OCI-LY7 (cell line): ENCODE data around the gene TBC1D4. TPM values are rescaled to one million over a fixed set of nuclear protein-coding genes. Genes with fewer than 3 reads are reported as not detected.

Experiments
- BruUV-seq: library from RNA; stranded (reverse); fragments of 400-500 nt; replicated peaks from 2 replicates; lab custom pipeline; 2021; lab: Mats Ljungman, UMichigan
- CTCF ChIA-PET: fragments of 300-600 bp; sonication (Branson Sonifier 250); formaldehyde crosslinking; loops from one replicate; lab custom pipeline; 2022; ENCODE audit warnings: antibody characterized with exemption; ENCODE audit not compliant: unreplicated experiment; lab: Charles Lee
- POLR2A ChIA-PET: fragments of 300-600 bp; sonication (Branson Sonifier 250); formaldehyde crosslinking; loops from one replicate; lab custom pipeline; 2022; ENCODE audit warnings: antibody characterized with exemption; lab: Charles Lee
- DNase-seq: peaks from one replicate; pipeline ENCODE4 v3.0.0-alpha.2; 2015; ENCODE audit warnings: low spot score
- H2AFZ ChIP-seq: fragments of 200-600 bp; sonication (generic), shearing (Covaris generic); 2 replicates; pipeline ENCODE4 v1.6.1; 2014; ENCODE audit warnings: mild to moderate bottlenecking, antibody characterized with exemption, low read length, moderate library complexity
- H3K27ac ChIP-seq: fragments of 200-600 bp; sonication (generic); 2 replicates; pipeline ENCODE4 v1.5.1; 2014; ENCODE audit warnings: mixed run types, low read depth, mild to moderate bottlenecking, moderate library complexity, low read length, inconsistent platforms; ENCODE audit not compliant: poor library complexity, severe bottlenecking
- H3K36me3 ChIP-seq: fragments of 200-600 bp; sonication (generic); 2 replicates; pipeline ENCODE4 v1.6.1; 2014; ENCODE audit warnings: mild to moderate bottlenecking, antibody characterized with exemption, low read length, moderate library complexity, mixed read lengths; ENCODE audit not compliant: insufficient read depth
- H3K4me1 ChIP-seq: fragments of 200-600 bp; sonication (generic); 2 replicates; pipeline ENCODE4 v1.5.1; 2014; ENCODE audit warnings: mild to moderate bottlenecking, low read length; ENCODE audit not compliant: insufficient read depth, poor library complexity, severe bottlenecking
- H3K4me2 ChIP-seq: fragments of 200-600 bp; sonication (generic); 2 replicates; pipeline ENCODE4 v1.6.1; 2014; ENCODE audit warnings: mild to moderate bottlenecking, low read length
- H3K4me3 ChIP-seq: fragments of 200-600 bp; sonication (generic); 2 replicates; pipeline ENCODE4 v1.5.1; 2014; ENCODE audit warnings: mild to moderate bottlenecking, low read depth, low read length; ENCODE audit not compliant: poor library complexity, severe bottlenecking
- H3K79me2 ChIP-seq: fragments of 200-600 bp; sonication (generic); 2 replicates; pipeline ENCODE4 v1.6.1; 2016; ENCODE audit warnings: low read depth, mild to moderate bottlenecking, low read length, moderate library complexity, mixed read lengths; ENCODE audit not compliant: insufficient read depth
- H3K9me2 ChIP-seq: fragments of 200-600 bp; sonication (generic); 2 replicates; pipeline ENCODE4 v1.6.1; 2016; ENCODE audit warnings: mild to moderate bottlenecking, low read length, mixed read lengths; ENCODE audit not compliant: insufficient read depth
- H3K9me3 ChIP-seq: fragments of 200-600 bp; sonication (generic); 2 replicates; pipeline ENCODE4 v1.6.1; 2014; ENCODE audit warnings: mild to moderate bottlenecking, mixed run types, low read length, mixed read lengths
- H4K20me1 ChIP-seq: fragments of 200-600 bp; sonication (generic); 2 replicates; pipeline ENCODE4 v1.6.1; 2014; ENCODE audit warnings: mild to moderate bottlenecking, antibody characterized with exemption, low read length, moderate library complexity, mixed read lengths; ENCODE audit not compliant: insufficient read depth
- CTCF ChIP-seq: fragments of 200-600 bp; sonication (generic); conservative IDR thresholded peaks from 2 replicates; pipeline ENCODE4 v1.5.1; 2014; ENCODE audit warnings: mild to moderate bottlenecking, antibody characterized with exemption, low read length, moderate library complexity, mixed read lengths
- EZH2phosphoT487 ChIP-seq: fragments of 200-600 bp; sonication (generic); IDR thresholded peaks from 2 replicates; pipeline ENCODE4 v1.6.1; 2018; ENCODE audit warnings: low read depth, borderline replicate concordance, mild to moderate bottlenecking, mixed run types, antibody characterized with exemption, low read length, moderate library complexity, mixed read lengths
- intact Hi-C: fragments of 100-400 bp; cut with micrococcal nuclease; formaldehyde crosslinking; loops from one replicate; pipeline ENCODE4 v1.10.0; 2022; ENCODE audit not compliant: unreplicated experiment
- total RNA-seq, 2 experiments: library from RNA; depleted of rRNA in 1 of 2; stranded (reverse); fragments of >200 nt in 1 of 2; shearing (Covaris generic) in 1 of 2; gene quantifications; 2 replicates each; pipeline ENCODE4 v1.2.3, GENCODE V29; 2014 to 2022

The TBC1D4 gene
- total RNA-seq, 2 experiments from 2014 or later, result 21.7 to 24.3 TPM

DNA sequence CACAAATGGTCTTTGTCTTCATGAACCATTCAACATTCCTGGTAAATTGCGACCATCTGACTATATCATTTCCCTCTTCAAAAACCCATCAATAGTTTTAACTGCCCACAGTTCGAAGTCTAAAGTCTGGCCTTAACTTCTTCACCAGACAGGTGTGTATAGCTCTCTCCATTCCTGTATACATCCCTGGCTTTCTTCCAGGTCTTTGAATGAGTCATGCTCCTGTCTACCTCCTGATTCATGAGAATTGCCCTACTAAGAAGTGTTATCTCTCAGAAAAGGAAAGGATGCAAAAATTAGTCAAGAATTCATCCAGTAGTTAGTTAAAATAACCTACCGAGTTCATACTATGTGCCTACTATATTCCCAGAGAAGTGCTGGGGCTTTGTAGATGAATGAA is 225.0 kb downstream of the TBC1D4 start:
- no peak for TF ChIP-seq CTCF
- no peak for TF ChIP-seq EZH2phosphoT487
- H3K9me3 ChIP-seq, result no peaks in the 10 kb centered on the region
- BruUV-seq, result no TSS peak
- no peak overlapping the region for H3K4me2 ChIP-seq
- no peaks in the 10 kb centered on the region for H4K20me1 ChIP-seq
- no peak for DNase-seq
- ChIA-PET POLR2A (interaction anchor here (1.1 to 1.4 kb wide), 2 partner anchors 15 to 59 kb away, joined by 3 read pairs; no protein-coding TSS in a partner anchor), CTCF (no interaction called here)
- no peak overlapping the region for H3K27ac ChIP-seq
- no peak overlapping the region for H3K4me3 ChIP-seq
- H3K9me2 ChIP-seq, result no peaks in the 10 kb centered on the region
- no peaks in the 10 kb centered on the region for H3K79me2 ChIP-seq
- intact Hi-C loops, result no loop called here
- no peaks in the 10 kb centered on the region for H3K36me3 ChIP-seq
- H3K4me1 ChIP-seq, result no peaks in the 10 kb centered on the region
- no peak overlapping the region for H2AFZ ChIP-seq

DNA sequence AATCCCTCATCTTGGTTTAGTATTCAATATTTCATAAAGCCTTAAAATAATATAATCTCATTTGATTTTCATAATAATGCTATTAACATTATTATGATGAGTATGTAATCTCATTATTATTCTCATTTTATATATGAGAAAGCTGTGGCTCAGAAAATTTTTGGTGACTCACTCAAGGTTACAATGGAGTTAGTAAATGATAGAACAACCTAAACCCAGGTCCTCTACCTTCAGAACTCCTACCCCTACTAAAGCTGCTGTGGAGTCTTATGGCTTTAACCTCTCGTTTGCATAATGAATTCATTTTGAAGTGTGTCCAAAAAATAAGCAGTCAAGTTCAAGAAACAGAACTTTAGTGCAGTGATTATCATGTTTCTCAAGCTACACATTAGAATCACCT is 226.3 kb downstream of the TBC1D4 start:
- H3K36me3 ChIP-seq, result no peaks in the 10 kb centered on the region
- H3K4me1 ChIP-seq, result no peaks in the 10 kb centered on the region
- TF ChIP-seq EZH2phosphoT487, result no peak
- no peak for TF ChIP-seq CTCF
- DNase-seq, result no peak
- H3K79me2 ChIP-seq, result no peaks in the 10 kb centered on the region
- H3K9me2 ChIP-seq, result no peaks in the 10 kb centered on the region
- no peaks in the 10 kb centered on the region for H4K20me1 ChIP-seq
- no peak overlapping the region for H3K27ac ChIP-seq
- no TSS peak for BruUV-seq
- no peak overlapping the region for H2AFZ ChIP-seq
- ChIA-PET POLR2A (interaction anchor here (1.4 kb wide), 1 partner anchor 17 kb away, joined by 3 read pairs; no protein-coding TSS in a partner anchor), CTCF (no interaction called here)
- no peaks in the 10 kb centered on the region for H3K9me3 ChIP-seq
- intact Hi-C loops, result no loop called here
- H3K4me2 ChIP-seq, result no peak overlapping the region
- no peak overlapping the region for H3K4me3 ChIP-seq

DNA sequence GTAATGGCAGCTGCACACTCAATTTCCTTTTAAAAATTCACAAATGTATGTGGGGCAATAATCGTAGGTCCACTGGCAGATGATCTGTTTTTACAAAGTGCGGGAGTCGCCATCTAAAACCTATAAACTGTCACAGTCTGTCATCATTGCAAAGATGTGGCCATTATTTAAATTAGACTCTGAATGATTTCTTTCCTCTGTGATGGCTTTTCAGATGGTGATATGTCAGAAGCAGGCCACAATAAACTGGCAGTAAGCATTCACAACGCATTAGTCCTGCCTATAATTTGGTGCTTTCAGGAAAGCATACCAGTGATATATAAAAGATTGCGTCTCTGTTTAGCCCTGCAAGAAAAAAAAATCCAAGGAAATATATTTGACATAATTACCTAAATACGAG is 226.8 kb downstream of the TBC1D4 start:
- ChIA-PET CTCF (no interaction called here), POLR2A (interaction anchor here (1.4 kb wide), 1 partner anchor 17 kb away, joined by 3 read pairs; no protein-coding TSS in a partner anchor)
- BruUV-seq, result no TSS peak
- TF ChIP-seq CTCF (no peak), EZH2phosphoT487 (no peak)
- Histone ChIP-seq H2AFZ (no peak overlapping the region), H3K4me3 (no peak overlapping the region), H4K20me1 (no peaks in the 10 kb centered on the region), H3K36me3 (no peaks in the 10 kb centered on the region), H3K9me3 (no peaks in the 10 kb centered on the region), H3K4me2 (no peak overlapping the region), H3K27ac (no peak overlapping the region), H3K79me2 (no peaks in the 10 kb centered on the region), H3K4me1 (no peaks in the 10 kb centered on the region), H3K9me2 (no peaks in the 10 kb centered on the region)
- intact Hi-C loops, result no loop called here
- DNase-seq, result no peak
